IMR-90 (cell line): ENCODE data around the gene DLGAP4.

Experiments used
- CEBPB ChIP-seq: IDR thresholded peaks from 2 replicates; pipeline ENCODE4 v1.6.1; 2012; ENCODE audit warnings: low read depth, low read length, improper control_type of control experiment
- CHD1 ChIP-seq: IDR thresholded peaks from 2 replicates; pipeline ENCODE4 v1.6.1; 2012; ENCODE audit warnings: low read depth, low read length, improper control_type of control experiment
- FOS ChIP-seq: fragments of 150-350 bp; IDR thresholded peaks from 2 replicates; pipeline ENCODE4 v1.6.1; 2016; ENCODE audit warnings: low read depth, low read length
- MAFK ChIP-seq: IDR thresholded peaks from 2 replicates; pipeline ENCODE4 v1.6.1; 2012; ENCODE audit warnings: low read depth, low read length, improper control_type of control experiment
- MAZ ChIP-seq: IDR thresholded peaks from 2 replicates; pipeline ENCODE4 v1.6.1; 2012; ENCODE audit warnings: low read depth, mild to moderate bottlenecking, low read length, improper control_type of control experiment, moderate library complexity, borderline replicate concordance
- MXI1 ChIP-seq: IDR thresholded peaks from 2 replicates; pipeline ENCODE4 v1.6.1; 2012; ENCODE audit warnings: low read depth, mild to moderate bottlenecking, low read length, moderate library complexity, borderline replicate concordance
- NFE2L2 ChIP-seq: fragments of 150-350 bp; IDR thresholded peaks from 2 replicates; pipeline ENCODE4 v1.6.1; 2016; ENCODE audit warnings: low read depth, mild to moderate bottlenecking, low read length
- POLR2A ChIP-seq: IDR thresholded peaks from 2 replicates; pipeline ENCODE4 v1.6.1; 2012; ENCODE audit warnings: mild to moderate bottlenecking, low read depth, low read length
- RAD21 ChIP-seq: IDR thresholded peaks from 2 replicates; pipeline ENCODE4 v1.6.1; 2012; ENCODE audit warnings: low read length, improper control_type of control experiment
- RCOR1 ChIP-seq: IDR thresholded peaks from 2 replicates; pipeline ENCODE4 v1.6.1; 2012; ENCODE audit warnings: mild to moderate bottlenecking, low read length, improper control_type of control experiment; ENCODE audit not compliant: insufficient replicate concordance
- RFX5 ChIP-seq: IDR thresholded peaks from 2 replicates; pipeline ENCODE4 v1.8.0; 2012; ENCODE audit warnings: low read depth, mild to moderate bottlenecking, low read length, moderate library complexity
- TF ChIP-seq, protein P1 (sequence below): conservative IDR thresholded peaks from 2 replicates; pipeline ENCODE4 v1.5.1; 2012; ENCODE audit warnings: mild to moderate bottlenecking, low read depth, low read length, improper control_type of control experiment
- TF ChIP-seq, protein P2 (sequence below): fragments of 150-350 bp; IDR thresholded peaks from 2 replicates; pipeline ENCODE4 v1.6.1; 2017; ENCODE audit warnings: mild to moderate bottlenecking, antibody characterized with exemption, low read length, low read depth
- TF ChIP-seq, protein P3 (sequence below): fragments of 150-350 bp; IDR thresholded peaks from 2 replicates; pipeline ENCODE4 v1.6.1; 2016; ENCODE audit warnings: low read depth, mild to moderate bottlenecking, low read length, moderate library complexity, borderline replicate concordance

DNA sequence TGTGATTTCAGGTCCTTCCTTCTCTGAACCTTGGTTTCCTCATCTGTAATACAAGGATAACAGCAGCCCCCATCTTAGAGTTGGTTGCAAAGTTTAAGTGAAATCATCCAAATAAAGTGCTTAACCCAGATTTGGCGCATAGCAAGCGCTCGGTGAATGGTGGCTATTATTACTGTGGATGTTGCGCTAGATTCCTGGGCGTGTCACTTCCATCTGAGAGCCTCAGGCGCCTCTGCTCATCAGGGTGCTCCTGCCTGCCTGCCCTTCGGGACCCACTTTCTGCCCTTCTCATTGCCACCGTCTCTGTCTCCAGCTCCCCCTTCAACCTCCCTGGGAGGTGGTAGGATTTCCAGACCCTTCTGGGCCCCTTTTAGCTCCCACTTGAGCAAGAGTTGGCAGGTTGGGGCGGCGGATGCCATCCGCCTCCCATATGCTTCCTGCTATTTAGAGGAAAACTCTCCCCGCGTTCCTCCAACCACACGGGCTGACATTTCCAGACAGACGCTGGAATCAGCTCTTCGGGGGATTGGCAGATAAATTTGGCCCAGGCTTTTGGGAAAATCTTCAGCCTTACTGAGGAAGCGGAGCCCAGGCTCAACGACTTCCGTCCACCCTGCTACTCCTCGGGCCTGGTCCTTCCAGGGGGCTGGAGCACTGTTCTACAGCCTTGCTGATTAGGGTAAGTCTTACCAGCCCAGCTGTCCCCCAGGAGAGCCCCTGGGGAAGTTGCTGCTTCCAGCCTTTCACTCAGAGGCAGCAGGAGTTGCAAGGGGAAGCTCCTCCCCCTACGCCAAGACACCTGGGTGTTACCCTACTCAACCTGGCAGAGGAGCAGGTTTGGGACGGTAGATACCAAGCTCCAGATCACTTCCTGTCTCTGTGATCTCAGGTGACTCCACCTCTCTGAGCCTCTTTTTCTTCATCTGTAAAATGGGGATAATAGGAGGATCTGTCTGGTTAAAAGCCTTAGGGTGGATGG lies 71.5 kb downstream of the DLGAP4 start:
- TF ChIP-seq, protein P1, sequence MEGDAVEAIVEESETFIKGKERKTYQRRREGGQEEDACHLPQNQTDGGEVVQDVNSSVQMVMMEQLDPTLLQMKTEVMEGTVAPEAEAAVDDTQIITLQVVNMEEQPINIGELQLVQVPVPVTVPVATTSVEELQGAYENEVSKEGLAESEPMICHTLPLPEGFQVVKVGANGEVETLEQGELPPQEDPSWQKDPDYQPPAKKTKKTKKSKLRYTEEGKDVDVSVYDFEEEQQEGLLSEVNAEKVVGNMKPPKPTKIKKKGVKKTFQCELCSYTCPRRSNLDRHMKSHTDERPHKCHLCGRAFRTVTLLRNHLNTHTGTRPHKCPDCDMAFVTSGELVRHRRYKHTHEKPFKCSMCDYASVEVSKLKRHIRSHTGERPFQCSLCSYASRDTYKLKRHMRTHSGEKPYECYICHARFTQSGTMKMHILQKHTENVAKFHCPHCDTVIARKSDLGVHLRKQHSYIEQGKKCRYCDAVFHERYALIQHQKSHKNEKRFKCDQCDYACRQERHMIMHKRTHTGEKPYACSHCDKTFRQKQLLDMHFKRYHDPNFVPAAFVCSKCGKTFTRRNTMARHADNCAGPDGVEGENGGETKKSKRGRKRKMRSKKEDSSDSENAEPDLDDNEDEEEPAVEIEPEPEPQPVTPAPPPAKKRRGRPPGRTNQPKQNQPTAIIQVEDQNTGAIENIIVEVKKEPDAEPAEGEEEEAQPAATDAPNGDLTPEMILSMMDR = no peak
- TF ChIP-seq CEBPB = no peak
- TF ChIP-seq RAD21 = no peak
- TF ChIP-seq, protein P2, sequence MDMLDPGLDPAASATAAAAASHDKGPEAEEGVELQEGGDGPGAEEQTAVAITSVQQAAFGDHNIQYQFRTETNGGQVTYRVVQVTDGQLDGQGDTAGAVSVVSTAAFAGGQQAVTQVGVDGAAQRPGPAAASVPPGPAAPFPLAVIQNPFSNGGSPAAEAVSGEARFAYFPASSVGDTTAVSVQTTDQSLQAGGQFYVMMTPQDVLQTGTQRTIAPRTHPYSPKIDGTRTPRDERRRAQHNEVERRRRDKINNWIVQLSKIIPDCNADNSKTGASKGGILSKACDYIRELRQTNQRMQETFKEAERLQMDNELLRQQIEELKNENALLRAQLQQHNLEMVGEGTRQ = no peak
- TF ChIP-seq MAZ = no peak
- no peak for TF ChIP-seq RFX5
- TF ChIP-seq POLR2A = no peak
- TF ChIP-seq NFE2L2 = no peak
- no peak for TF ChIP-seq RCOR1
- no peak for TF ChIP-seq FOS
- TF ChIP-seq CHD1 = no peak
- TF ChIP-seq MXI1 = no peak
- TF ChIP-seq, protein P3, sequence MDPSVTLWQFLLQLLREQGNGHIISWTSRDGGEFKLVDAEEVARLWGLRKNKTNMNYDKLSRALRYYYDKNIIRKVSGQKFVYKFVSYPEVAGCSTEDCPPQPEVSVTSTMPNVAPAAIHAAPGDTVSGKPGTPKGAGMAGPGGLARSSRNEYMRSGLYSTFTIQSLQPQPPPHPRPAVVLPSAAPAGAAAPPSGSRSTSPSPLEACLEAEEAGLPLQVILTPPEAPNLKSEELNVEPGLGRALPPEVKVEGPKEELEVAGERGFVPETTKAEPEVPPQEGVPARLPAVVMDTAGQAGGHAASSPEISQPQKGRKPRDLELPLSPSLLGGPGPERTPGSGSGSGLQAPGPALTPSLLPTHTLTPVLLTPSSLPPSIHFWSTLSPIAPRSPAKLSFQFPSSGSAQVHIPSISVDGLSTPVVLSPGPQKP = no peak
- no peak for TF ChIP-seq MAFK
